Hypothalamus (tissue), 51 donors: ENCODE data around the gene GSTM3.
"Not testable (repeated sequence)": the region's sequence is repeated elsewhere in the genome, so short reads cannot be mapped to it uniquely, and the experiment has no call there.

ENCODE experiments used
- DNase-seq, 51 donors: peaks; one replicate each; lab custom pipeline; 2025; lab: John Stamatoyannopoulos, UW

The GSTM3 gene

GRCh38 chr1:109762821-109763645 is 22.2 kb upstream of the GSTM3 start:
- peak in 1 of 51 donors; percentile 7 for DNase-seq

- DNase-seq, result no peak
Observed at GRCh38 chr1:109762039-109762585, 21.3 kb upstream of the GSTM3 start.

- peak in 1 of 51 donors; percentile 23 for DNase-seq
Observed at GRCh38 chr1:109761227-109762038, 20.6 kb upstream of the GSTM3 start.

- no peak for DNase-seq
Observed at GRCh38 chr1:109760581-109761226, 19.9 kb upstream of the GSTM3 start.

GRCh38 chr1:109759513-109760334 is 18.9 kb upstream of the GSTM3 start:
- no peak for DNase-seq

- DNase-seq, result no peak
Observed at GRCh38 chr1:109757936-109758786, 17.3 kb upstream of the GSTM3 start.

- DNase-seq, result no peak
Observed at GRCh38 chr1:109756848-109757521, 16.1 kb upstream of the GSTM3 start.

GRCh38 chr1:109756325-109756724 is 15.5 kb upstream of the GSTM3 start:
- DNase-seq, result not testable (repeated sequence)

- DNase-seq, result no peak
Observed at GRCh38 chr1:109754738-109755137, 13.9 kb upstream of the GSTM3 start.

- no peak for DNase-seq
Observed at GRCh38 chr1:109751531-109752260, 10.9 kb upstream of the GSTM3 start.

- DNase-seq, result no peak
Observed at GRCh38 chr1:109750920-109751319, 10.1 kb upstream of the GSTM3 start.

- DNase-seq, result no peak
Observed at GRCh38 chr1:109750241-109750882, 9.5 kb upstream of the GSTM3 start.

GRCh38 chr1:109749221-109749620 is 8.4 kb upstream of the GSTM3 start:
- no peak for DNase-seq

GRCh38 chr1:109748311-109748710 is 7.5 kb upstream of the GSTM3 start:
- not testable (repeated sequence) for DNase-seq

GRCh38 chr1:109739738-109740614 is 862 bp downstream of the GSTM3 start:
- DNase-seq, result peak in 49 of 51 donors; percentile 20 to 83 (median 57)

- DNase-seq, result peak in 1 of 51 donors; percentile 23
Observed at GRCh38 chr1:109733236-109733870, 7.5 kb downstream of the GSTM3 start.
